Neural progenitor cell (in vitro differentiated cells): ENCODE results near the gene ADAM22. TPM values are rescaled to one million over a fixed set of nuclear protein-coding genes. Genes with fewer than 3 reads are reported as not detected.

Source experiments
- DNase-seq: peaks from one replicate; pipeline ENCODE4 v3.0.0-alpha.2; 2016; ENCODE audit warnings: low spot score
- H2AFZ ChIP-seq: fragments of 200-600 bp; sonication (generic); replicated peaks from 2 replicates; pipeline ENCODE4 v1.6.1; 2016; ENCODE audit warnings: antibody characterized with exemption
- H3F3A ChIP-seq: fragments of 200-600 bp; sonication (generic); 2 replicates; pipeline ENCODE4 v1.6.1; 2016; ENCODE audit warnings: antibody characterized with exemption, low read depth
- H3K27ac ChIP-seq: fragments of 200-600 bp; sonication (generic); 2 replicates; pipeline ENCODE4 v1.5.1; 2016; ENCODE audit warnings: mild to moderate bottlenecking
- H3K27me3 ChIP-seq: fragments of 200-600 bp; sonication (generic); 2 replicates; pipeline ENCODE4 v1.6.1; 2016; ENCODE audit warnings: mild to moderate bottlenecking, moderate library complexity
- H3K36me3 ChIP-seq: fragments of 200-600 bp; sonication (generic); 2 replicates; pipeline ENCODE4 v1.5.1; 2016
- H3K4me1 ChIP-seq: fragments of 200-600 bp; sonication (generic); 2 replicates; pipeline ENCODE4 v1.6.1; 2016; ENCODE audit warnings: mixed run types
- H3K4me2 ChIP-seq: fragments of 200-600 bp; sonication (generic); 2 replicates; pipeline ENCODE4 v1.6.1; 2016
- H3K4me3 ChIP-seq: fragments of 200-600 bp; sonication (generic); 2 replicates; pipeline ENCODE4 v1.5.1; 2016
- H3K79me2 ChIP-seq: fragments of 200-600 bp; sonication (generic); 2 replicates; pipeline ENCODE4 v1.6.1; 2016; ENCODE audit warnings: low read depth
- H3K9ac ChIP-seq: fragments of 200-600 bp; sonication (generic); 2 replicates; pipeline ENCODE4 v1.6.1; 2016
- H3K9me3 ChIP-seq: fragments of 200-600 bp; sonication (generic); 2 replicates; pipeline ENCODE4 v1.5.1; 2016; ENCODE audit warnings: low read depth
- H4K20me1 ChIP-seq: fragments of 200-600 bp; sonication (generic); 2 replicates; pipeline ENCODE4 v1.6.1; 2016; ENCODE audit warnings: low read depth
- H3K27ac Mint-ChIP-seq: 3 replicates; pipeline ENCODE4 v1.8.0; 2021; ENCODE audit warnings: mixed read lengths
- H3K27me3 Mint-ChIP-seq: 2 replicates; pipeline ENCODE4 v1.8.0; 2022; ENCODE audit warnings: low read depth, mild to moderate bottlenecking, inconsistent platforms, moderate library complexity, mixed read lengths; ENCODE audit not compliant: insufficient read depth
- H3K36me3 Mint-ChIP-seq: 3 replicates; pipeline ENCODE4 v1.8.0; 2021; ENCODE audit warnings: mixed read lengths
- H3K4me1 Mint-ChIP-seq: 3 replicates; pipeline ENCODE4 v1.8.0; 2021; ENCODE audit warnings: mixed read lengths
- H3K4me3 Mint-ChIP-seq: 3 replicates; pipeline ENCODE4 v1.8.0; 2021; ENCODE audit warnings: mild to moderate bottlenecking, moderate library complexity, mixed read lengths
- H3K9me3 Mint-ChIP-seq: 3 replicates; pipeline ENCODE4 v1.8.0; 2020; ENCODE audit warnings: mixed read lengths
- CTCF ChIP-seq: fragments of 200-600 bp; sonication (generic); IDR thresholded peaks from 2 replicates; pipeline ENCODE4 v1.5.1; 2017; ENCODE audit warnings: antibody characterized with exemption, mild to moderate bottlenecking
- EZH2 ChIP-seq: fragments of 200-600 bp; sonication (generic); IDR thresholded peaks from 2 replicates; pipeline ENCODE4 v1.6.1; 2017; ENCODE audit warnings: antibody characterized with exemption, mild to moderate bottlenecking, moderate library complexity
- EZH2phosphoT487 ChIP-seq: fragments of 200-600 bp; sonication (generic); IDR thresholded peaks from 2 replicates; pipeline ENCODE4 v1.6.1; 2017; ENCODE audit warnings: antibody characterized with exemption
- total RNA-seq: library from RNA; depleted of rRNA; stranded (reverse); fragments of >200 nt; gene quantifications from 2 replicates; pipeline ENCODE4 v1.2.3, GENCODE V29; 2015; ENCODE audit warnings: low replicate concordance

Gene ADAM22
- total RNA-seq, 1 donor from 2014 or later = 13.7 TPM

- Histone ChIP-seq H3K79me2 (no peaks in the 10 kb centered on the region), H3K4me3 (no peak overlapping the region), H2AFZ (no peak overlapping the region), H3K27me3 (no peaks in the 10 kb centered on the region), H3K9me3 (no peaks in the 10 kb centered on the region), H3K9ac (no peak overlapping the region), H3K4me1 (no peaks in the 10 kb centered on the region), H3F3A (no peaks in the 10 kb centered on the region), H3K4me2 (no peak overlapping the region), H3K27ac (no peak overlapping the region), H3K36me3 (no peaks in the 10 kb centered on the region), H4K20me1 (no peaks in the 10 kb centered on the region)
- Mint-ChIP-seq H3K4me3 (no peak overlapping the region), H3K27ac (no peak overlapping the region), H3K36me3 (peaks cover 8% of the 10 kb centered on the region), H3K4me1 (no peaks in the 10 kb centered on the region), H3K27me3 (no peaks in the 10 kb centered on the region), H3K9me3 (peaks cover 28% of the 10 kb centered on the region)
- TF ChIP-seq EZH2phosphoT487 = no peak
- no peak for TF ChIP-seq CTCF
- no peak for TF ChIP-seq EZH2
- no peak for DNase-seq
These were observed 100.1 kb downstream of the ADAM22 start for GRCh38 chr7:88034083-88034695.

GRCh38 chr7:88037050-88037449, 103.0 kb downstream of the ADAM22 start:
- no peaks in the 10 kb centered on the region for H3K36me3 ChIP-seq
- no peak overlapping the region for H2AFZ ChIP-seq
- H3K4me3 ChIP-seq = no peak overlapping the region
- H3K27ac ChIP-seq = no peak overlapping the region
- Mint-ChIP-seq H3K9me3 (peaks cover 10% of the 10 kb centered on the region), H3K27me3 (no peaks in the 10 kb centered on the region), H3K4me1 (no peaks in the 10 kb centered on the region), H3K4me3 (no peak overlapping the region), H3K36me3 (peaks cover 2% of the 10 kb centered on the region), H3K27ac (no peak overlapping the region)
- H3K79me2 ChIP-seq = no peaks in the 10 kb centered on the region
- no peaks in the 10 kb centered on the region for H3K4me1 ChIP-seq
- DNase-seq = no peak
- no peak overlapping the region for H3K9ac ChIP-seq
- H3K4me2 ChIP-seq = no peak overlapping the region
- H4K20me1 ChIP-seq = no peaks in the 10 kb centered on the region
- H3K27me3 ChIP-seq = no peaks in the 10 kb centered on the region
- no peak for TF ChIP-seq EZH2
- no peak for TF ChIP-seq EZH2phosphoT487
- TF ChIP-seq CTCF = no peak
- H3K9me3 ChIP-seq = no peaks in the 10 kb centered on the region
- H3F3A ChIP-seq = no peaks in the 10 kb centered on the region

GRCh38 chr7:88040694-88041093, 106.6 kb downstream of the ADAM22 start:
- Histone ChIP-seq H3K4me1 (no peaks in the 10 kb centered on the region), H3K36me3 (no peaks in the 10 kb centered on the region), H3K79me2 (no peaks in the 10 kb centered on the region), H3K9ac (no peak overlapping the region), H4K20me1 (no peaks in the 10 kb centered on the region), H3K9me3 (no peaks in the 10 kb centered on the region), H3K4me2 (no peak overlapping the region), H3K27me3 (no peaks in the 10 kb centered on the region), H3K4me3 (no peak overlapping the region), H3K27ac (no peak overlapping the region), H3F3A (no peaks in the 10 kb centered on the region), H2AFZ (no peak overlapping the region)
- no peak overlapping the region for H3K27ac Mint-ChIP-seq
- no peaks in the 10 kb centered on the region for H3K27me3 Mint-ChIP-seq
- no peak for DNase-seq
- no peaks in the 10 kb centered on the region for H3K9me3 Mint-ChIP-seq
- no peaks in the 10 kb centered on the region for H3K36me3 Mint-ChIP-seq
- H3K4me1 Mint-ChIP-seq = no peaks in the 10 kb centered on the region
- no peak overlapping the region for H3K4me3 Mint-ChIP-seq
- TF ChIP-seq CTCF = no peak
- no peak for TF ChIP-seq EZH2phosphoT487
- no peak for TF ChIP-seq EZH2
